GM21447 (cell line): ENCODE results near the gene GJC2.

Source experiments
- ATAC-seq: cut with Tn5 transposase; IDR thresholded peaks from one replicate; pipeline ENCODE4 v1.9.1; 2021; ENCODE audit not compliant: unreplicated experiment

Gene GJC2

DNA sequence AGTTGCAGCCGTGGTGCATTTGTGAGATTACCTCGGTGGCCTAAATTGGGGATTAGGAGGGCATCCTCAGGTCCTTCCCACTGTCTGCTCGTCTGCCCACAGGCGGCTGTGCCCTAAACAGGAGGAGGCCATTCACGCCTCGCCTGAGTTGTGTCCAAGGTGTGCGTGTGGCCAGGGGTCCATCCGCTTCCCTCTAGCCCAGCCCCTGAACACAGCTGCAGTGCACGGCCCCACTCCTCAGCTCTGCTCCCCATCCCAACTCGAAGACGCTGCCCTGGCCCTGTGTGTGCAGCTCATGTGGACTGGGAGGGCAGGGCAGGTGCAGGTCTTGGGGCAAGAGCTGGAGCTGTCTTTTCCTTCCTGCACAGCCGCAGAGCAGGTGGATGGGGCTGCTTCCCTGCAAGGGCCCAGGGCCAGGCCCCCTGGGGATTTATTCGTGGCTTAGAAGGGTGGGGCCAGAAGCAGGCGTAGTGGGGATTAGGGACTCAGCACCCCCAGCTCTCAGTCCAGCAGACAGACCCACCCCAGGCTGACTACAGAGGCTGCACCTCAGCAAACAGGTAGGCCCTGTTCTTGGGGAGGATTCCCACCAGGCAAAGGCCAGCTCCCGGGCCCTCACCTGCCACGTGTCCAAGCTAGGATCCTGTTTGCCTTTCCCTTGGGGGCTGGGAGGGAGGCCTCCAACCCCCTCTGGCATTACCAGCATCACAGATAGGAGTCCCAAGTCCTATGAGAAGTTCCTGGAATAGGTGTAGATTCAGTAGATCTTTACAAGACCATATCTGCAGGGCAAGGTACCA, 5.3 kb upstream of the GJC2 start:
- no peak for ATAC-seq

DNA sequence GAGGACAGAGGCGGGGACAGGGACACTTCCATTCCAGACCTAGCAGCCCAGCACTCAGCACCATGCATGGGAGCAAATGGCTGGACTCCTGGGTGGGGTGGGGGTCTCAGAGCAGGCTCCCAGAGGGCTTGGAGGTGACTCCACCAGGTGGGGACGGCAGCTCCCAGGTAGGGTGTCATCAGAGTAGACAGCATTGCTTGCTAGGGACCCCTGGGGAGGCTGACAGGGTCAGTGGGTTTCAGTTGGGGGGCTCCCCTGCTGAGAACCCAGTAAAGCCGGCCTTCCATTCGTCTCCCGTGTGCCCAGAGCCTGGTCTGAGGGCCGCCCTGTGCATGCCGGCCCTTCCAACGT, 4.8 kb upstream of the GJC2 start:
- ATAC-seq = no peak

GRCh38 chr1:228145463-228146416, 4.0 kb upstream of the GJC2 start:
- no peak for ATAC-seq

GRCh38 chr1:228146417-228147150, 3.1 kb upstream of the GJC2 start:
- ATAC-seq = no peak

- ATAC-seq = no peak
These were observed 2.5 kb upstream of the GJC2 start for GRCh38 chr1:228147151-228147693.

GRCh38 chr1:228147768-228148167, 2.0 kb upstream of the GJC2 start:
- no peak for ATAC-seq

DNA sequence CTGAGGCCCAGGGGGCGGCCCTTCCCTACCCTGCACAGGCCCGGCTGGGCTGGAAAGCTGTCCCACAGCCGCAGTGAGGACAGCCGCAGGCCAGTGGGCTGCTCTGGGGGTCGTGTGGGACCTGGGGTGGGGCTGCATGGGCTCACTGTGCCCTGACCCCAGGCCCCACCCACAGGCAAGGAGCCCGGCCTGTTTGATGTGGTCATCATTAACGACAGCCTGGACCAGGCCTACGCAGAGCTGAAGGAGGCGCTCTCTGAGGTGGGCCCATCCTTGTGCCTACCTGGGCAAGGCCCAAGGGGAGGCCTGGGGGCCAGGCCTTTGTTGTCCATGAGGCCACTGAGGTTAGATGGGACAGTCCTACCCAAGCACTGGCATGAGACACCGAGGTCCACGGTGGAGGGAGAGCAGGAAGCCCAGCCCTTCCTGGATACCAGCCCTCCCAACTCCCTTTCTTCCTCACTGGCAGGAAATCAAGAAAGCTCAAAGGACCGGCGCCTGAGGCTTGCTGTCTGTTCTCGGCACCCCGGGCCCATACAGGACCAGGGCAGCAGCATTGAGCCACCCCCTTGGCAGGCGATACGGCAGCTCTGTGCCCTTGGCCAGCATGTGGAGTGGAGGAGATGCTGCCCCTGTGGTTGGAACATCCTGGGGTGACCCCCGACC, 1.4 kb upstream of the GJC2 start:
- ATAC-seq = no peak

DNA sequence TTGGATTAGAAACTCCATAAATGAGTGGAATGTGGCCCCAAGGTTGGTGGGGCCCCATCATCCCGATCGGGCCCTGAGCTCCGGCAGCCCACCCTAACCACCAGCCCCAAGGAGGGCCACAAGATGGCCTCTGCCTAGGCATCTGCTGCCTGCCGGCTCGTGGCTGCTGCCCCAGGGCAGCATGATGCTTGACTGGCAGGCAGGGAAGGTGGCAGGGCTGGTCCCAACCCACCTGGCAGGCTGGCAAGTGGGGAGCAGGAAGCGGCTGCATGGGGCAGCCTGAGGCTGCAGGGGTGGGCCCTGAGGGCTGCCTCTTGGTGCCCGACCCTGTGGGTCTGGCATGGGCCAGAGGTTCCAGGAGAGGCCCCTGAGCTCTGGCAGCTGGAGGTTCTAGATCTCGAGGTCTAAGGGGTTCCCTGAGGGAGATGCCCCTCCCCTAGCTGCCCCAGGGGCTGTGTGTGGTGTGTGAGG, 760 bp upstream of the GJC2 start:
- ATAC-seq = no peak

GRCh38 chr1:228150120-228150460, 360 bp downstream of the GJC2 start:
- ATAC-seq = no peak

DNA sequence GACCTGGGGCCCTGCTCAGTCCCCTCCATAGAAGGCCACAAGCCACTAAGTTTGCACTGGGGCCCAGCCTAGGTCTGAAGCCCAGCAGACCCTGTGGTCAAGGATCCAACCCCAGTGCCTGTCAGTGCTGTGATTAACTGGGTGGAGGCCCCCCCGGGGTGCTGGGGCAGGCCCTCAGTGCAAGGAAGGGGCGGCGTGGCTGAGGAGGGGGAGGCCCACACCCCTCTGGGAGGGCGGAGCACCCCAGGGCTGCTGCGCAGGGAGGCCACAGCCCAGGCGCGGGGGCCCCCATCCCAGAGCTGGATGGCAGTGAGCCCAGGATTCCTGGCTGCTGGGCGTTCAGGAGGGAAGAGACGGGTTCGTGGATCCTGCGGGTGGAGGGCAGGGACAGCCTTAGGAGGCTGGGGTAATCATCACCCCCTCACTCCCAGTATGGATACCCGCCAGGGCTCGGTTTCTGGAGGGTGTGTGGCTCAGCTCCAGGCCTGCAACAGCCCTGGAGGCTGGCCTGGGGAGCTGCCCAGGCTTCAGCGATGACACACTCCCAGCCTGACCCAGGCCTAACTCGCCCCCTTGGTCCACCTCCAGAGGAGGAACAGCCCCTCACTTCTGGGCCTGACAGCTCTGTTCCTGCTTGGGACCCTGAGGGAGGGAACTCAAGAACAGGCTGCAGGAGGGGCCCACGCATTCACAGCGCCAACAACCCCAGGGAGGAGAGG, 890 bp downstream of the GJC2 start:
- ATAC-seq = no peak

DNA sequence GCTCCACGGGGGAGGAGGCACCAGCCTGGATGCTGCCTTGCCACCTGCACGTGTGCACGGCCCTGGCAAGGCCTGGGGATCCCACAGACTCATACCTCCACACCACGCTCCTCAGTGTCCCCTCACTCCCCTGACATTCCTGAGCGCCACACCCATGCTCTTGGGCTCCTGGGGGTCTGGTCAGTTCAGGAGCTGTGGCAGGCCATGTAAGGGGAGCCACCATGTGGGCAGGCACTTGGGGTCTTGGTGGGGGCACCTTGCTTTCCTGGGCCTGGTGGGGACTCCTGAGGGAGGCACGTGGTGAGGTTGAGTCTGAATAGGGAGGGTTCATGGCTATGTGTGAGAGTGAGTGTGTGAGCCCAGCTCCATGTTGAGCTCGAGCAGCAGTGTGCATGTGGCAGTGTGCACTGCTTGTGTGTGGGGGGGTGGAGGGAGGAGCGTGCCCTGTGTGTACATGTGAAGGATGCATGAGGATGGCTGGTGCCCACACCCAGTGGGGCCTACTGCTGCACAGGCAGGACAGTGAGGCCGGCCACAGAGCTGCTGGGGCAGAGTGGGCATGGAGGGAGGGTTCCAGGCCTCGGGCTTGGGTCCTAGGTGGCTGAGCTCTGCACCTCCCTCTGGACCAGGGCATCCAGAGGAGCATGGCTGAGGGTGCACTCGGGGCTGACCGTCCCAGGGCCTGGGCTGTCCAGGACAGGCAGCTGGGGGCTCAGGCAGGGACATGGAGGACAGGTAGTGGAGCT, 1.6 kb downstream of the GJC2 start:
- no peak for ATAC-seq

- no peak for ATAC-seq
These were observed 2.6 kb downstream of the GJC2 start for GRCh38 chr1:228152097-228152917.

GRCh38 chr1:228152918-228153258, 3.2 kb downstream of the GJC2 start:
- ATAC-seq = no peak

DNA sequence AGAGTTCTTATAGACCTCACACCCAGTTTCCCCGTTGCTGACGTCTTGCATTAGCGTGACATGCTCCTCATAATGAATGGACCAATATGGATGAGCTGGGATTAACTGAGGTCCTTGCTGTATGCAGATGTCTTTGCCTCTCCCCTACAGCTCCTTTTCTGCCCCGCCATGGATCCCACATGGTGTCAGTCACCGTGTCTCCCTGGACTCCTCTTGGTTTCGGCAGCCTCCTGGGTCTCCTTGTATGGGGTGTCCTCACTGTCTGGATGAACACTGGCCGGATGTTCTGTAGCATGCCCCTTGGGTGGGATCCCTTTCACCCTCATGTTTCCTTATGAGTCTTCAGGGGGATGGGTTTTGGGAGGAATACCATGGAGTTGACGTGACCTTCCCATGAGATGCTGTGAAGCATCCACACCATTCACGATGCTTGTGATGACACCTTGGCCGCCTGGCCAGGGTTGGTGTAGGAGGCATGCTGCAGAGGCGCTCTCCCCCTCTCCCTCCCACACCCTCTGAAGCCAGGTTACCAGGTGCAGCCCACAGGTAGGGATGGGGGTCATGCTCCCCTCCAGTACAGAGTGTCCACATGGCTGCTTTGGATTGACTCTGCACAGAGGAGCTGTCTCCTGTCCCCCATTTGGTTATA, 4.4 kb downstream of the GJC2 start:
- ATAC-seq = no peak

- no peak for ATAC-seq
These were observed 5.2 kb downstream of the GJC2 start for GRCh38 chr1:228154670-228155571.

- ATAC-seq = no peak
These were observed 6.1 kb downstream of the GJC2 start for GRCh38 chr1:228155596-228156514.
